HEK293T (cell line): Measurements from ENCODE around the gene TDRKH.

Experiments used
- CTCF ChIA-PET: fragments of 350-600 bp; formaldehyde crosslinking; extraction: SDS; loops from one replicate; lab custom pipeline; 2021; ENCODE audit warnings: antibody characterized with exemption, inconsistent platforms; lab: Yijun Ruan, JAX
- POLR2A ChIA-PET: fragments of 350-600 bp; formaldehyde crosslinking; extraction: SDS; loops from one replicate; lab custom pipeline; 2020; ENCODE audit warnings: antibody characterized with exemption, inconsistent platforms; lab: Yijun Ruan, JAX
- DNase-seq: peaks from one replicate; pipeline ENCODE4 v3.0.0; 2012; ENCODE audit warnings: mixed read lengths; ENCODE audit errors: extremely low spot score
- ARNT ChIP-seq: fragments of 450-650 bp; IDR thresholded peaks from 2 replicates; pipeline ENCODE4 v1.6.1; 2017; ENCODE audit warnings: mild to moderate bottlenecking
- BHLHE40 ChIP-seq: fragments of 450-650 bp; IDR thresholded peaks from 2 replicates; pipeline ENCODE4 v1.6.1; 2016; ENCODE audit warnings: mild to moderate bottlenecking, moderate library complexity, borderline replicate concordance
- CTBP1 ChIP-seq: fragments of 450-650 bp; IDR thresholded peaks from 2 replicates; pipeline ENCODE4 v1.6.1; 2016; ENCODE audit warnings: borderline replicate concordance
- ELF4 ChIP-seq: fragments of 450-650 bp; IDR thresholded peaks from 2 replicates; pipeline ENCODE4 v1.6.1; 2017; ENCODE audit warnings: antibody characterized with exemption
- FOXA1 ChIP-seq: fragments of 450-650 bp; IDR thresholded peaks from 2 replicates; pipeline ENCODE4 v1.6.1; 2016; ENCODE audit warnings: mild to moderate bottlenecking
- FOXK2 ChIP-seq: fragments of 450-650 bp; IDR thresholded peaks from 2 replicates; pipeline ENCODE4 v1.6.1; 2016; ENCODE audit warnings: mild to moderate bottlenecking
- FOXM1 ChIP-seq: fragments of 450-650 bp; IDR thresholded peaks from 2 replicates; pipeline ENCODE4 v1.6.1; 2017; ENCODE audit warnings: mild to moderate bottlenecking, borderline replicate concordance
- HDGF ChIP-seq: fragments of 450-650 bp; IDR thresholded peaks from 2 replicates; pipeline ENCODE4 v1.6.1; 2017; ENCODE audit warnings: antibody characterized with exemption, borderline replicate concordance
- L3MBTL2 ChIP-seq: fragments of 450-650 bp; conservative IDR thresholded peaks from 2 replicates; pipeline ENCODE4 v1.6.1; 2016; ENCODE audit warnings: mild to moderate bottlenecking
- LEF1 ChIP-seq: fragments of 450-650 bp; IDR thresholded peaks from 2 replicates; pipeline ENCODE4 v1.6.1; 2017; ENCODE audit warnings: mild to moderate bottlenecking, borderline replicate concordance
- NFRKB ChIP-seq: fragments of 450-650 bp; IDR thresholded peaks from 2 replicates; pipeline ENCODE4 v1.6.1; 2016; ENCODE audit warnings: mild to moderate bottlenecking, moderate library complexity
- PKNOX1 ChIP-seq: fragments of 450-650 bp; IDR thresholded peaks from 2 replicates; pipeline ENCODE4 v1.6.1; 2016
- SP1 ChIP-seq: fragments of 450-650 bp; IDR thresholded peaks from 2 replicates; pipeline ENCODE4 v1.6.1; 2017
- SUZ12 ChIP-seq: fragments of 450-650 bp; IDR thresholded peaks from 2 replicates; pipeline ENCODE4 v1.6.1; 2016; ENCODE audit warnings: mild to moderate bottlenecking
- TARDBP ChIP-seq: fragments of 450-650 bp; IDR thresholded peaks from 2 replicates; pipeline ENCODE4 v1.6.1; 2016
- ZNF384 ChIP-seq: fragments of 450-650 bp; IDR thresholded peaks from 2 replicates; pipeline ENCODE4 v1.6.1; 2016

The TDRKH gene

GRCh38 chr1:151790071-151790939 lies at the start of gene TDRKH:
Gene TDRKH, minus strand, starts transcription at chr1:151790500. Its CDS starts 7,478 bp downstream, at chr1:151783022.
- POLR2A ChIA-PET, result interaction anchor here (1.0 to 1.7 kb wide), 6 partner anchors 10 to 509 kb away, joined by 3 to 9 read pairs (median 5); partner anchors contain the start of genes MRPL9 and ZNF687
- CTCF ChIA-PET, result interaction anchor here (1.4 kb wide), 1 partner anchor 33 kb away, joined by 3 read pairs; no protein-coding TSS in a partner anchor
- TF ChIP-seq NFRKB (no peak), TARDBP (no peak), HDGF (no peak), ARNT (no peak), SUZ12 (no peak), LEF1 (no peak), L3MBTL2 (peak; percentile 100), FOXK2 (no peak), BHLHE40 (no peak), FOXA1 (no peak), CTBP1 (peak; percentile 83), ZNF384 (no peak), PKNOX1 (peak; percentile 100), ELF4 (no peak), SP1 (no peak), FOXM1 (no peak)
- DNase-seq, result peak; percentile 99

DNA sequence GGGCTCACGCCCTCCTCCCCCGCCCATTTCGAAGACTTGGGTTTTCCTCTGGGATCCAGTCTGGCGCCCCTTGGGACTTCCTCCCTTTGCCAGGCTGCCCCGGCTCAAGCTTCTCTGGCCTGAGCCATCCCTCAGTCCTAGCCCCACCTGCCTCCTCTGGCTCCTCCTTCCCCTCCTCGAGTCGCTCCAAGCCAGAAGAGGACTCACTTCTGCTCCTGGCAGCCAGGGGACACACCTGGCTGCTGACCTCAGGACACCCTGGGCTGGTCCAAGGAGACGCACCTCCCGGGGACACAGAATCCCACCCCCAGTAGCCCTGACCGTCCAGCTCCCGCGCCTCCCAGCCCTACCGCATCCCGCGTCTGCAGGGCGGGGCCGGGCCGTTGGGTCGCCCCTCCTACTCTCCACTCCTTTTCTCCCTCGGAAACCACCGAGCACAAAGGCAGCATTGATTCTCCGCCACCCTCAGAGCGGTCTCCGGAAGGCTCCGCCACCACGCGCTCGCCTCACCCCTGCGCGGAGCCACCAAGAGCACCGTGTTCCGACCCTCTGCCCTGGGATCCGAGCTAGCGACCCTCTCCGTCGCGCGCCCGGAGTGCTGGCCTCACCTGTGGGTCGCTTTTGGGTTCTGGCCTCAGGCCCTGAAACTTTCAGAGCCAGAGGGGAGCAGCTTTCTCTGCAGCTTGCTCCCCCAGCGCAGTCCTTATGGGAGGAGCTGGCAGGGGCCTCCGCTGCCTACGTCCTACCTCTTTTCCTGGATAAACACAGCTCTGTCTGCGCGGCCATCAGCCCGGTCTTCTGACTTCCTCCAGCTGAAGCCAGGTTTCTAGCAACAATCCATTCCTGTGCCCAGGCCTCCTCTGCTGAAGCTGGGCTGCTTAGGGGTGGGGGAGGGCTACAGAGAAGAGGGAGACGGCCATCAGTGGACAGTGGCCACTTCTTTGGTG lies 49.4 kb upstream of the TDRKH start, which contains the start of gene C2CD4D:
Gene C2CD4D, minus strand, starts transcription at position 364 of the 947 bp plus-strand sequence. CDS start 831 bp downstream, outside the sequence.
- no peak for TF ChIP-seq LEF1
- no peak for TF ChIP-seq CTBP1
- no peak for TF ChIP-seq FOXM1
- TF ChIP-seq FOXK2, result no peak
- no peak for TF ChIP-seq PKNOX1
- TF ChIP-seq ELF4, result no peak
- TF ChIP-seq ZNF384, result no peak
- no peak for TF ChIP-seq HDGF
- ChIA-PET POLR2A (interaction anchor here (0.7 kb wide), 1 partner anchor 76 kb away, joined by 3 read pairs; the partner anchor contains the start of gene MRPL9), CTCF (no interaction called here)
- DNase-seq, result no peak

DNA sequence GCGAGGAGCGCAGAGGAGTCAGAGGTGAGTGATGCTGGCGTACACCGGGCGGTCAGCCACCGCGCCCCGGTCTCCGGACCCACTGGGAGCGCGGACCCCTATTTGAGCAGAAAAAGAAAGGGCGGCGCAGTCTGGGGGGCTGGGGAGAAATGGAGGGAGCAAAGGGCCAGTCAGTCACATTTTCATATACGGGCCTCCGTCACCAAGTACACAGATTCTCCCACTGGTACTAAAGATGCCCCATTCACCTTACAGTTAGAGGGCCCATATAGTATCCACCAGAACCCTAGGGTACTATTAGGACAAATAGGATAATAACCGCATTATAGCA lies 48.7 kb upstream of the TDRKH start:
- TF ChIP-seq BHLHE40 (no peak), ELF4 (no peak), SUZ12 (no peak)
- ChIA-PET POLR2A (no interaction called here), CTCF (no interaction called here)
- no peak for DNase-seq

GRCh38 chr1:151838222-151839081 lies 48.2 kb upstream of the TDRKH start:
- TF ChIP-seq SUZ12, result no peak
- no peak for TF ChIP-seq BHLHE40
- no peak for TF ChIP-seq ARNT
- no peak for TF ChIP-seq ZNF384
- TF ChIP-seq HDGF, result no peak
- ChIA-PET POLR2A (no interaction called here), CTCF (no interaction called here)
- DNase-seq, result no peak

DNA sequence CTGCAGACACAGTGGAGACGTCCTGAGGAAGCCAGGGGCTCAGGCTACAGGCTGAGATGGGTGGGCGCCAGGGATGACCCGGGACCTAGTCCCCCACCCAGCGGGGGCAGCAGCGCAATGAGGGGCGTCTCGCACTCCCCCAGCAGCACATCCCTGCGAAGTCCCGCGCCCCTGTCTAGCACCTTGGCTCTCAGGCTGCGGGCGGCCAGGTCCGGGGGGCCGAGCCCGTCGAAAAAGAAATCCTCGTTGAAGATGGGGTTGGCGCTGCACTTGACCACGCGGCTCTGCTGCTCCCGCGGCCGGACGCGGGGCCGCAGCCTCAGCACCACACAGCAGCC lies 47.6 kb upstream of the TDRKH start:
- no peak for TF ChIP-seq FOXA1
- ChIA-PET CTCF (no interaction called here), POLR2A (no interaction called here)
- no peak for DNase-seq

DNA sequence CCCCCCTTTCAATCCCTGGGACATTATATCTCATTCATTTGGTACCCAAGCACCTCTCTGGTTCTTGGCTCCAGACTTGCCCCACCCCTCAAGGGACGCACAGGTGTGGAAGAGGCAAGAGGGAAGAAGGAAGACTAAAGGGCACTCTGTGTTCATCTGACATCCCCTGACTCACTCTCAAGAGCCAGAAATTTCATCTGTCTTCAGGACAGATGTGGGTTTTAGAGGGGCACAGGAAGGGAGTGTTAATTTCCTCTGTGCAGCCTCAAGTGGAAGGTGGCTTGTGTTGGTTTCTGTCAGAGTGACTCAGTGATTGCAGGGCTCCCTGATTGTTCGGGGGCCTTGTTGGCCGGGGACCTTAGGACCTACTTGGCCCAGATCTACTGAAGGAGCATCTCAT lies 46.9 kb upstream of the TDRKH start:
- ChIA-PET CTCF (interaction anchor here (0.5 to 1.4 kb wide), 15 partner anchors 9 to 540 kb away, joined by 3 to 9 read pairs (median 4); no protein-coding TSS in a partner anchor), POLR2A (interaction anchor here (1.7 kb wide), 1 partner anchor 74 kb away, joined by 16 read pairs; the partner anchor contains the start of gene MRPL9)
- DNase-seq, result no peak
- TF ChIP-seq TARDBP (no peak), CTBP1 (no peak), ZNF384 (no peak), LEF1 (no peak), BHLHE40 (no peak), ARNT (no peak), NFRKB (no peak), ELF4 (no peak), FOXA1 (no peak), SUZ12 (no peak), L3MBTL2 (no peak), PKNOX1 (no peak)
